ENCODE data around the gene ZCCHC2. TPM values are rescaled to one million over a fixed set of nuclear protein-coding genes. Genes with fewer than 3 reads are reported as not detected.

The ZCCHC2 gene
- total and polyA plus RNA-seq, 2 of the 8 experiments (the other 6 are each of a cell fraction or from before 2014, with no cell fraction given): 13.5 to 18.6 TPM

GRCh38 chr18:62566199-62566598, 43.4 kb downstream of the ZCCHC2 start:
- no peaks in the 10 kb centered on the region for H3K4me1 ChIP-seq (replicated peaks in 1 of 4; ENCODE audit: control insufficient read depth in 3 of 4, insufficient read depth in 4 of 4, low read length in 3 of 4)
- no peak overlapping the region for H3K56ac ChIP-seq (replicated peaks; ENCODE audit: insufficient read length, low read depth, low read length)
- no peak overlapping the region for H4K5ac ChIP-seq (ENCODE audit: insufficient read length, low read depth, low read length)
- no peak for TF ChIP-seq E2F6 (IDR thresholded peaks at IDR 0.05)
- peak; percentile 44 to 58 for TF ChIP-seq RAD21 (IDR thresholded peaks at IDR 0.05 in 1 of 2, conservative IDR thresholded peaks at IDR 0.05 in 1 of 2; ENCODE audit: low read depth in 2 of 2, low read length in 2 of 2)
- peak in 2 of 3 experiments; percentile 49 to 53; a peak in 3 of 4 replicates for TF ChIP-seq CTCF (IDR thresholded peaks at IDR 0.05; ENCODE audit: control extremely low read depth in 1 of 3, insufficient read depth in 1 of 3, low read depth in 1 of 3, low read length in 3 of 3)
- no peak overlapping the region for H3K14ac ChIP-seq (ENCODE audit: insufficient read length)
- H2AFZ ChIP-seq (ENCODE audit: low read length): no peak overlapping the region
- 86% methylated on average over 5 of the region's 5 CpGs; no CpG with 5 or more reads in 1 of the 2 experiments for WGBS, 2 experiments (ENCODE audit: extremely low coverage in 1 of 2, insufficient coverage in 1 of 2, insufficient read length in 1 of 2, insufficient replicate concordance in 2 of 2, low coverage in 1 of 2, low lambda C conversion rate in 2 of 2, missing lambda C conversion rate in 1 of 2)
- no peak overlapping the region for H4K91ac ChIP-seq (replicated peaks; ENCODE audit: insufficient read length, low read length)
- H3K4me3 ChIP-seq (ENCODE audit: extremely low read depth in 1 of 4, insufficient read depth in 2 of 4, low read depth in 3 of 4, low read length in 4 of 4): no peak overlapping the region
- H3K9me3 ChIP-seq (ENCODE audit: insufficient read depth in 2 of 2, low read depth in 1 of 2, low read length in 1 of 2): 0 out of 4 replicates have a peak, but pooled peaks cover 0 to 3% of the 10 kb centered on the region in 2 experiments
- no peak overlapping the region for H2BK120ac ChIP-seq (replicated peaks; ENCODE audit: low read depth, low read length)
- no peak overlapping the region for H3K4me2 ChIP-seq (ENCODE audit: insufficient read depth in 1 of 2, low read depth in 2 of 2, low read length in 2 of 2)
- H3K23ac ChIP-seq (ENCODE audit: insufficient read length): no peak overlapping the region
- H4K8ac ChIP-seq (ENCODE audit: extremely low read depth, insufficient read depth, low read length): no peak overlapping the region
- no peaks in the 10 kb centered on the region for H3K27me3 ChIP-seq (replicated peaks in 1 of 4; ENCODE audit: control insufficient read depth in 3 of 4, extremely low read depth in 1 of 4, insufficient read depth in 3 of 4, low read length in 3 of 4)
- H3K18ac ChIP-seq (ENCODE audit: extremely low read depth, low read length): no peak overlapping the region
- DNase-seq (ENCODE audit: low read depth in 1 of 2, low spot score in 2 of 2) (peak in 1 of 2 experiments; percentile 5), FAIRE-seq (peak; percentile 36)
- H3K9ac ChIP-seq (replicated peaks in 1 of 4; ENCODE audit: extremely low read depth in 1 of 4, low read depth in 3 of 4, low read length in 3 of 4): no peak overlapping the region
- no peak overlapping the region for H2BK12ac ChIP-seq (ENCODE audit: low read depth, low read length)
- no peak overlapping the region for H2AK5ac ChIP-seq (ENCODE audit: low read depth, low read length)
- H4K20me1 ChIP-seq (replicated peaks in 1 of 2; ENCODE audit: control insufficient read depth in 1 of 2, insufficient read depth in 2 of 2, low read length in 2 of 2): no peaks in the 10 kb centered on the region
- H3K79me1 ChIP-seq (ENCODE audit: low read depth, low read length): no peaks in the 10 kb centered on the region
- ChIA-PET CTCF (ENCODE audit: partially characterized antibody) (interaction anchor here (0.7 to 3.0 kb wide), 13 partner anchors 10 to 140 kb away, joined by 3 to 20 read pairs (median 4); no protein-coding TSS in a partner anchor), POLR2A (ENCODE audit: partially characterized antibody) (no interaction called here)
- no peak overlapping the region for H2BK15ac ChIP-seq (ENCODE audit: low read length)
- H3K36me3 ChIP-seq (ENCODE audit: control insufficient read depth in 2 of 4, insufficient read depth in 4 of 4, low read length in 3 of 4): peaks cover 0 to 11% (median 3%) of the 10 kb centered on the region in 4 experiments; a peak in 4 of 8 replicates
- no peaks in the 10 kb centered on the region for H3K79me2 ChIP-seq (ENCODE audit: control insufficient read depth in 1 of 2, insufficient read depth in 2 of 2, low read length in 2 of 2)
- H3K4ac ChIP-seq (replicated peaks; ENCODE audit: insufficient read length, low read depth, low read length): no peak overlapping the region
- H3K23me2 ChIP-seq (ENCODE audit: low read depth, low read length): no peaks in the 10 kb centered on the region
- no peak overlapping the region for H3K27ac ChIP-seq (ENCODE audit: low read depth, low read length)
- H2BK20ac ChIP-seq (ENCODE audit: low read length): no peak overlapping the region
- no peak overlapping the region for H2BK5ac ChIP-seq (ENCODE audit: low read depth, low read length)
